ENCODE measurements around the gene NDE1.
A peak's percentile ranks its signal among the peaks of the same experiment; 100 is the strongest.

Gene NDE1

GRCh38 chr16:15737140-15737644, 87.1 kb downstream of the NDE1 start:
- no peak for DNase-seq (ENCODE audit: low read depth in 3 of 3)

- DNase-seq (ENCODE audit: low read depth in 3 of 3), result no peak
These were observed 89.4 kb downstream of the NDE1 start for GRCh38 chr16:15739464-15739863.

GRCh38 chr16:15739950-15740349, 89.9 kb downstream of the NDE1 start:
- DNase-seq (ENCODE audit: low read depth in 3 of 3), result no peak

- no peak for DNase-seq (ENCODE audit: low read depth in 3 of 3)
These were observed 91.3 kb downstream of the NDE1 start for GRCh38 chr16:15741207-15741871.

- DNase-seq (ENCODE audit: low read depth in 3 of 3), result no peak
These were observed 92.7 kb downstream of the NDE1 start for GRCh38 chr16:15742716-15743115.

GRCh38 chr16:15743657-15744056, 93.6 kb downstream of the NDE1 start:
- no peak for DNase-seq (ENCODE audit: low read depth in 3 of 3)

- no peak for DNase-seq (ENCODE audit: low read depth in 3 of 3)
These were observed 96.3 kb downstream of the NDE1 start for GRCh38 chr16:15746332-15746731.

GRCh38 chr16:15747937-15748336, 97.9 kb downstream of the NDE1 start:
- DNase-seq (ENCODE audit: low read depth in 3 of 3), result no peak

- no peak for DNase-seq (ENCODE audit: low read depth in 3 of 3)
These were observed 98.6 kb downstream of the NDE1 start for GRCh38 chr16:15748654-15749053.

- no peak for DNase-seq (ENCODE audit: low read depth in 3 of 3)
These were observed 99.3 kb downstream of the NDE1 start for GRCh38 chr16:15749371-15749770.

GRCh38 chr16:15749985-15750384, 99.9 kb downstream of the NDE1 start:
- no peak for DNase-seq (ENCODE audit: low read depth in 3 of 3)

GRCh38 chr16:15751940-15752339, 101.9 kb downstream of the NDE1 start:
- no peak for DNase-seq (ENCODE audit: low read depth in 3 of 3)

GRCh38 chr16:15752717-15753488, 102.9 kb downstream of the NDE1 start:
- DNase-seq (ENCODE audit: low read depth in 3 of 3), result no peak

- no peak for DNase-seq (ENCODE audit: low read depth in 3 of 3)
These were observed 104.9 kb downstream of the NDE1 start for GRCh38 chr16:15754821-15755534.

GRCh38 chr16:15757077-15757386, 107.0 kb downstream of the NDE1 start:
- no peak for DNase-seq (ENCODE audit: low read depth in 3 of 3)

- peak in 1 of 3 experiments; percentile 2 for DNase-seq (ENCODE audit: low read depth in 3 of 3)
These were observed 107.7 kb downstream of the NDE1 start for GRCh38 chr16:15757630-15758251.

GRCh38 chr16:15759070-15759469, 109.0 kb downstream of the NDE1 start:
- no peak for DNase-seq (ENCODE audit: low read depth in 3 of 3)

- no peak for DNase-seq (ENCODE audit: low read depth in 3 of 3)
These were observed 110.1 kb downstream of the NDE1 start for GRCh38 chr16:15760129-15760528.

- DNase-seq (ENCODE audit: low read depth in 3 of 3), result no peak
These were observed 114.1 kb downstream of the NDE1 start for GRCh38 chr16:15764112-15764511.

GRCh38 chr16:15765116-15765515, 115.1 kb downstream of the NDE1 start:
- no peak for DNase-seq (ENCODE audit: low read depth in 3 of 3)

- DNase-seq (ENCODE audit: low read depth in 3 of 3), result no peak
These were observed 115.8 kb downstream of the NDE1 start for GRCh38 chr16:15765880-15766279.

- no peak for DNase-seq (ENCODE audit: low read depth in 3 of 3)
These were observed 116.9 kb downstream of the NDE1 start for GRCh38 chr16:15766918-15767317.
